Measurements from ENCODE around the gene ZFHX3. TPM values are rescaled to one million over a fixed set of nuclear protein-coding genes. Genes with fewer than 3 reads are reported as not detected.

Gene ZFHX3
- total and polyA plus RNA-seq, 2 donors (not counting 3 experiments of a cell fraction or from before 2014, with no cell fraction given) = 3.7 to 18.8 TPM

DNA sequence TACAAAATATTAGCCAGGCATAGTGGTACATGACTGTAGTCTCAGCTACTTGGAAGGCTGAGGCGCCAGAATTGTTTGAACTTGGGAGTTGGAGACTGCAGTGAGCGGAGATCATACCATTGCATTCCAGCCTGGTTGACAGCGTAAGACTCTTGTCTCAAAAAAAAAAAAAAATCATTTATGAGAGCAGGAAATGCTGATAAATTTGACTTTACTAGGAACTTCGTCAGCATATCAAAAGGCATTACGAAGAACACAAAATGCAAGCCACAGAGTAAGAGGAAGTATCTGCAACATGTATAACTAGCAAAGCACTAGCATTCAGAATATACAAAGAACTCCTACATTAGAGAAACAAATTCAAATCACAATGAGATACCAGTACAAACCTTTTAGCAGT lies 279.3 kb downstream of the ZFHX3 start:
- POLR2A ChIA-PET = no interaction called here
- Histone ChIP-seq H3K4me3 (replicated peaks in 1 of 3; ENCODE audit: insufficient read depth in 1 of 3, low read depth in 1 of 3, low read length in 3 of 3) (no peak overlapping the region), H3K9ac (replicated peaks; ENCODE audit: extremely low read depth, insufficient read depth, low read length) (no peak overlapping the region), H2AFZ (ENCODE audit: low read depth, low read length) (no peak overlapping the region), H3K27ac (ENCODE audit: insufficient read depth, low read depth, low read length) (no peak overlapping the region), H3K9me3 (replicated peaks; ENCODE audit: control insufficient read depth, insufficient read depth, low read length) (no peaks in the 10 kb centered on the region), H3K79me2 (ENCODE audit: control insufficient read depth, insufficient read depth, low read length) (no peaks in the 10 kb centered on the region), H3K9me1 (replicated peaks; ENCODE audit: control insufficient read depth, extremely low read depth, insufficient read depth, low read length) (no peaks in the 10 kb centered on the region), H3K36me3 (ENCODE audit: control insufficient read depth in 2 of 2, extremely low read depth in 1 of 2, insufficient read depth in 2 of 2, low read length in 2 of 2) (no peaks in the 10 kb centered on the region), H3K4me1 (ENCODE audit: control insufficient read depth, extremely low read depth, insufficient read depth, low read length) (no peaks in the 10 kb centered on the region), H3K4me2 (ENCODE audit: insufficient read depth, low read length) (no peak overlapping the region), H3K27me3 (ENCODE audit: control insufficient read depth in 2 of 2, insufficient read depth in 2 of 2, low read length in 2 of 2) (no peaks in the 10 kb centered on the region), H4K20me1 (replicated peaks; ENCODE audit: control insufficient read depth, extremely low read depth, insufficient read depth, low read length) (no peaks in the 10 kb centered on the region)
- DNase-seq (ENCODE audit: low read depth, low spot score) (no peak), FAIRE-seq (no peak)
- no TSS peak for BruUV-seq (replicated peaks)
- CTCF ChIA-PET = no interaction called here
- intact Hi-C loops (cut with micrococcal nuclease) = loop anchor here (10.0 kb wide), 1 partner anchor 394 kb away; no protein-coding TSS in a partner anchor
- no peak for TF ChIP-seq POLR2A (IDR thresholded peaks at IDR 0.05; ENCODE audit: low read depth, low read length)
- dilution Hi-C loops (cut with MboI; ENCODE audit: extremely low pct_ligation_motif_present, low sequenced_read_pairs) = no loop called here

- dilution Hi-C loops (cut with MboI; ENCODE audit: extremely low pct_ligation_motif_present, low sequenced_read_pairs) = no loop called here
- DNase-seq (ENCODE audit: low read depth, low spot score) (no peak), FAIRE-seq (no peak)
- intact Hi-C loops (cut with micrococcal nuclease) = loop anchor here (10.0 kb wide), 1 partner anchor 392 kb away; no protein-coding TSS in a partner anchor
- H3K4me2 ChIP-seq (ENCODE audit: insufficient read depth, low read length) = no peak overlapping the region
- ChIA-PET CTCF (interaction anchor here (1.2 to 1.4 kb wide), 2 partner anchors 8 to 12 kb away, joined by 3 to 4 read pairs; no protein-coding TSS in a partner anchor), POLR2A (no interaction called here)
- no peaks in the 10 kb centered on the region for H3K9me1 ChIP-seq (replicated peaks; ENCODE audit: control insufficient read depth, extremely low read depth, insufficient read depth, low read length)
- no peak overlapping the region for H3K4me3 ChIP-seq (replicated peaks in 1 of 3; ENCODE audit: insufficient read depth in 1 of 3, low read depth in 1 of 3, low read length in 3 of 3)
- H3K27ac ChIP-seq (ENCODE audit: insufficient read depth, low read depth, low read length) = no peak overlapping the region
- no peaks in the 10 kb centered on the region for H3K9me3 ChIP-seq (replicated peaks; ENCODE audit: control insufficient read depth, insufficient read depth, low read length)
- H2AFZ ChIP-seq (ENCODE audit: low read depth, low read length) = no peak overlapping the region
- no peaks in the 10 kb centered on the region for H3K79me2 ChIP-seq (ENCODE audit: control insufficient read depth, insufficient read depth, low read length)
- TF ChIP-seq, protein P1, sequence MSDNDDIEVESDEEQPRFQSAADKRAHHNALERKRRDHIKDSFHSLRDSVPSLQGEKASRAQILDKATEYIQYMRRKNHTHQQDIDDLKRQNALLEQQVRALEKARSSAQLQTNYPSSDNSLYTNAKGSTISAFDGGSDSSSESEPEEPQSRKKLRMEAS (IDR thresholded peaks at IDR 0.05; ENCODE audit: insufficient read depth, insufficient read length) = no peak
- no peak for TF ChIP-seq MYC (IDR thresholded peaks at IDR 0.05; ENCODE audit: low read depth, low read length)
- TF ChIP-seq CTCF (IDR thresholded peaks at IDR 0.05; ENCODE audit: extremely low read depth in 1 of 2, insufficient read depth in 1 of 2, low read depth in 1 of 2, low read length in 2 of 2) = no peak
- TF ChIP-seq POLR2A (IDR thresholded peaks at IDR 0.05; ENCODE audit: low read depth, low read length) = no peak
- TF ChIP-seq EZH2 (IDR thresholded peaks at IDR 0.05; ENCODE audit: borderline replicate concordance, low read depth, low read length, severe bottlenecking) = no peak
- no peak for TF ChIP-seq FOS (IDR thresholded peaks at IDR 0.05; ENCODE audit: borderline replicate concordance, insufficient read depth, low read length)
- H3K9ac ChIP-seq (replicated peaks; ENCODE audit: extremely low read depth, insufficient read depth, low read length) = no peak overlapping the region
- no peaks in the 10 kb centered on the region for H3K27me3 ChIP-seq (ENCODE audit: control insufficient read depth in 2 of 2, insufficient read depth in 2 of 2, low read length in 2 of 2)
- H3K36me3 ChIP-seq (ENCODE audit: control insufficient read depth in 2 of 2, extremely low read depth in 1 of 2, insufficient read depth in 2 of 2, low read length in 2 of 2) = no peaks in the 10 kb centered on the region
- H4K20me1 ChIP-seq (replicated peaks; ENCODE audit: control insufficient read depth, extremely low read depth, insufficient read depth, low read length) = no peaks in the 10 kb centered on the region
- no peaks in the 10 kb centered on the region for H3K4me1 ChIP-seq (ENCODE audit: control insufficient read depth, extremely low read depth, insufficient read depth, low read length)
- BruUV-seq (replicated peaks) = no TSS peak
Measured at GRCh38 chr16:72766506-72766905, 281.4 kb downstream of the ZFHX3 start.

Data from endothelial cell of umbilical vein (primary cell).